ENCODE data around the gene HLA-A.

GRCh38 chr6:29967379-29968010 is 25.2 kb downstream of the HLA-A start:
- TF ChIP-seq CTCF (IDR thresholded peaks at IDR 0.05) (no peak), POLR2A (IDR thresholded peaks at IDR 0.05; ENCODE audit: low read depth) (no peak)

Data from esophagus muscularis mucosa (tissue), 3 donors.